ENCODE measurements around the gene GARS1.
"Not testable (repeated sequence)": the region's sequence is repeated elsewhere in the genome, so short reads cannot be mapped to it uniquely, and the experiment has no call there.

GARS1 gene

GRCh38 chr7:30616318-30616717 lies 21.6 kb downstream of the GARS1 start:
- no peak overlapping the region for H3K4me3 ChIP-seq (ENCODE audit: low read length)
- no peak for DNase-seq (ENCODE audit: low read depth, low spot score)

- no peak overlapping the region for H3K4me3 ChIP-seq (ENCODE audit: low read length)
- DNase-seq (ENCODE audit: low read depth, low spot score), result no peak
These were observed 22.7 kb downstream of the GARS1 start for GRCh38 chr7:30617359-30617758.

GRCh38 chr7:30618080-30618676 lies 23.5 kb downstream of the GARS1 start:
- no peak for DNase-seq (ENCODE audit: low read depth, low spot score)

GRCh38 chr7:30618961-30619360 lies 24.3 kb downstream of the GARS1 start:
- DNase-seq (ENCODE audit: low read depth, low spot score), result no peak
- no peak overlapping the region for H3K4me3 ChIP-seq (ENCODE audit: low read length)

More at GRCh38 chr7:30618080-30618676, 23.5 kb downstream of the GARS1 start:
- H3K4me3 ChIP-seq (ENCODE audit: low read length), result no peak overlapping the region

GRCh38 chr7:30625283-30625682 lies 30.6 kb downstream of the GARS1 start:
- no peak for DNase-seq (ENCODE audit: low read depth, low spot score)
- no peak overlapping the region for H3K4me3 ChIP-seq (ENCODE audit: low read length)

GRCh38 chr7:30627026-30627425 lies 32.3 kb downstream of the GARS1 start:
- no peak for DNase-seq (ENCODE audit: low read depth, low spot score)
- no peak overlapping the region for H3K4me3 ChIP-seq (ENCODE audit: low read length)

- no peak overlapping the region for H3K4me3 ChIP-seq (ENCODE audit: low read length)
- DNase-seq (ENCODE audit: low read depth, low spot score), result no peak
These were observed 36.3 kb downstream of the GARS1 start for GRCh38 chr7:30630986-30631385.

GRCh38 chr7:30633223-30633622 lies 38.5 kb downstream of the GARS1 start:
- no peak overlapping the region for H3K4me3 ChIP-seq (ENCODE audit: low read length)
- DNase-seq (ENCODE audit: low read depth, low spot score), result no peak

- no peak overlapping the region for H3K4me3 ChIP-seq (ENCODE audit: low read length)
- DNase-seq (ENCODE audit: low read depth, low spot score), result no peak
These were observed 39.5 kb downstream of the GARS1 start for GRCh38 chr7:30634193-30634626.

GRCh38 chr7:30634634-30635201 lies 40.0 kb downstream of the GARS1 start:
- no peak for DNase-seq (ENCODE audit: low read depth, low spot score)
- H3K4me3 ChIP-seq (ENCODE audit: low read length), result no peak overlapping the region

GRCh38 chr7:30635798-30636197 lies 41.1 kb downstream of the GARS1 start:
- H3K4me3 ChIP-seq (ENCODE audit: low read length), result no peak overlapping the region
- DNase-seq (ENCODE audit: low read depth, low spot score), result no peak

GRCh38 chr7:30642322-30642721 lies 47.6 kb downstream of the GARS1 start:
- DNase-seq (ENCODE audit: low read depth, low spot score); H3K4me3 ChIP-seq (ENCODE audit: low read length): not testable (repeated sequence)

- no peak overlapping the region for H3K4me3 ChIP-seq (ENCODE audit: low read length)
These were observed 48.1 kb downstream of the GARS1 start for GRCh38 chr7:30642789-30643188.

GRCh38 chr7:30644286-30644955 lies 49.7 kb downstream of the GARS1 start:
- DNase-seq (ENCODE audit: low read depth, low spot score), result no peak
- no peak overlapping the region for H3K4me3 ChIP-seq (ENCODE audit: low read length)

More at GRCh38 chr7:30642789-30643188, 48.1 kb downstream of the GARS1 start:
- no peak for DNase-seq (ENCODE audit: low read depth, low spot score)

- DNase-seq (ENCODE audit: low read depth, low spot score), result no peak
- H3K4me3 ChIP-seq (ENCODE audit: low read length), result no peak overlapping the region
These were observed 51.0 kb downstream of the GARS1 start for GRCh38 chr7:30645661-30646060.

GRCh38 chr7:30646154-30646553 lies 51.5 kb downstream of the GARS1 start:
- DNase-seq (ENCODE audit: low read depth, low spot score), result no peak
- no peak overlapping the region for H3K4me3 ChIP-seq (ENCODE audit: low read length)

GRCh38 chr7:30647589-30648364 lies 53.1 kb downstream of the GARS1 start:
- no peak overlapping the region for H3K4me3 ChIP-seq (ENCODE audit: low read length)
- DNase-seq (ENCODE audit: low read depth, low spot score), result no peak

- no peak for DNase-seq (ENCODE audit: low read depth, low spot score)
- H3K4me3 ChIP-seq (ENCODE audit: low read length), result no peak overlapping the region
These were observed 54.3 kb downstream of the GARS1 start for GRCh38 chr7:30648744-30649540.

All from Jurkat, Clone E6-1 (cell line).